K562 (cell line): ENCODE measurements around the gene DHRS3. TPM values are rescaled to one million over a fixed set of nuclear protein-coding genes. Genes with fewer than 3 reads are reported as not detected.

ENCODE experiments used
- ASH1L ChIP-seq: fragments of 450-650 bp; IDR thresholded peaks from 2 replicates; pipeline ENCODE4 v1.6.1; 2018; ENCODE audit warnings: borderline replicate concordance, mild to moderate bottlenecking, low read depth; ENCODE audit not compliant: partially characterized antibody
- FOSL1 ChIP-seq: fragments of 200-800 bp; sonication (Bioruptor generic); conservative IDR thresholded peaks from 2 replicates; pipeline ENCODE4 v1.6.1; 2016; ENCODE audit warnings: missing genetic modification characterization, missing compliant biosample characterization
- GABPB2 ChIP-seq: fragments of 250-450 bp; sonication (Bioruptor Pico); conservative IDR thresholded peaks from 2 replicates; pipeline ENCODE4 v1.5.1; 2021; ENCODE audit warnings: mild to moderate bottlenecking
- HDAC3 ChIP-seq: fragments of 450-650 bp; IDR thresholded peaks from 2 replicates; pipeline ENCODE4 v1.6.1; 2018; ENCODE audit warnings: borderline replicate concordance, mild to moderate bottlenecking, moderate library complexity; ENCODE audit not compliant: partially characterized antibody
- HNRNPH1 ChIP-seq: fragments of 200-400 bp; formaldehyde crosslinking; optimal IDR thresholded peaks from 2 replicates; pipeline ENCODE3; 2017; ENCODE audit warnings: low read depth, mild to moderate bottlenecking, low read length, moderate library complexity
- KHSRP ChIP-seq: fragments of 450-650 bp; IDR thresholded peaks from 2 replicates; pipeline ENCODE4 v1.6.1; 2017
- NFYB ChIP-seq: IDR thresholded peaks from 2 replicates; pipeline ENCODE4 v1.6.1; 2011; ENCODE audit warnings: mild to moderate bottlenecking, moderate library complexity; ENCODE audit not compliant: insufficient read length; ENCODE audit errors: extremely low read depth
- POLR2A ChIP-seq: fragments of 450-650 bp; conservative IDR thresholded peaks from 2 replicates; pipeline ENCODE4 v1.6.1; 2016
- POLR2B ChIP-seq: fragments of 450-650 bp; IDR thresholded peaks from 2 replicates; pipeline ENCODE4 v1.6.1; 2018; ENCODE audit warnings: low read depth; ENCODE audit not compliant: partially characterized antibody
- RBM39 ChIP-seq: fragments of 200-400 bp; formaldehyde crosslinking; optimal IDR thresholded peaks from 2 replicates; pipeline ENCODE3; 2018; ENCODE audit warnings: low read depth, low read length
- RNF2 ChIP-seq: sonication (generic); IDR thresholded peaks from 2 replicates; pipeline ENCODE4 v1.6.1; 2016
- SIN3B ChIP-seq: fragments of 450-650 bp; IDR thresholded peaks from 2 replicates; pipeline ENCODE4 v1.6.1; 2017; ENCODE audit warnings: low read depth, mild to moderate bottlenecking, moderate library complexity
- SRF ChIP-seq, 2 experiments: fragments of 250-450, 450-650 bp in 1 of 2; sonication (Bioruptor Pico) in 1 of 2; sonication (generic) in 1 of 2; formaldehyde crosslinking; IDR thresholded peaks; 2 replicates each; pipeline versions ENCODE4 v1.5.0 to v1.5.1; 2020 to 2022; ENCODE audit warnings: mild to moderate bottlenecking in 1 of 2, missing genetic modification reagents in 1 of 2
- TAF1 ChIP-seq: IDR thresholded peaks from 2 replicates; pipeline ENCODE4 v1.6.1; 2011; ENCODE audit warnings: mild to moderate bottlenecking, low read length, moderate library complexity; ENCODE audit not compliant: insufficient read depth, control insufficient read depth, severe bottlenecking; ENCODE audit errors: extremely low read depth
- TAF7 ChIP-seq: fragments of 450-650 bp; IDR thresholded peaks from 2 replicates; pipeline ENCODE4 v1.6.1; 2016; ENCODE audit warnings: missing genetic modification characterization, missing compliant biosample characterization
- ZC3H4 ChIP-seq: sonication (generic); formaldehyde crosslinking; IDR thresholded peaks from 2 replicates; pipeline ENCODE4 v1.9.0; 2021; ENCODE audit warnings: missing genetic modification reagents, borderline replicate concordance
- ZNF3 ChIP-seq: fragments of 250-450 bp; sonication (Bioruptor Pico); IDR thresholded peaks from 2 replicates; pipeline ENCODE4 v1.5.0; 2021; ENCODE audit warnings: mild to moderate bottlenecking, moderate library complexity
- ZNF766 ChIP-seq: fragments of 200-800 bp; sonication (Bioruptor generic); conservative IDR thresholded peaks from 2 replicates; pipeline ENCODE4 v1.6.1; 2016; ENCODE audit warnings: missing genetic modification characterization, missing compliant biosample characterization
- polyA plus RNA-seq, 8 experiments: library from polyadenylated mRNA; depleted of rRNA in 4 of 8; stranded (reverse) in 5 of 8; unstranded in 3 of 8; fragments of >200 nt; fragmentation: Nextera tagmentation in 2 of 8; fragmentation: Illumina TruSeq in 1 of 8; extraction: Ambion mirVana in 2 of 8; extraction: Trizol in 1 of 8; gene quantifications; 2 replicates each; pipeline versions ENCODE4 v1.2.1 to v1.2.3, GENCODE V29; 2011 to 2014; ENCODE audit warnings: inconsistent platforms in 1 of 8, missing spikeins in 1 of 8
- total RNA-seq, 7 experiments: library from RNA; depleted of rRNA in 6 of 7; stranded (reverse); fragments of >200 nt in 6 of 7; fragmentation: Illumina TruSeq in 2 of 7; extraction: Trizol in 2 of 7; gene quantifications; 2 replicates each; pipeline versions ENCODE4 v1.2.1 to v1.2.3, GENCODE V29; 2011 to 2021; ENCODE audit warnings: low replicate concordance in 1 of 7
- TF ChIP-seq, protein P1 (sequence below), 2 experiments: fragments of 450-650 bp in 1 of 2; sonication (generic) in 1 of 2; formaldehyde crosslinking in 1 of 2; IDR thresholded peaks in 1 of 2; conservative IDR thresholded peaks in 1 of 2; 2 replicates each; pipeline versions ENCODE4 v1.6.1 to v1.8.1; 2016 to 2023; ENCODE audit warnings: mild to moderate bottlenecking in 2 of 2, moderate library complexity in 2 of 2, inconsistent platforms in 1 of 2, missing genetic modification reagents in 1 of 2
- TF ChIP-seq, protein P2 (sequence below), 2 experiments: fragments of 150-350 bp in 1 of 2; IDR thresholded peaks; 2 replicates each; pipeline ENCODE4 v1.6.1; 2012 to 2016; ENCODE audit warnings: low read depth in 2 of 2, low read length in 2 of 2, mild to moderate bottlenecking in 1 of 2, moderate library complexity in 1 of 2
- TF ChIP-seq, protein P3 (sequence below): IDR thresholded peaks from 2 replicates; pipeline ENCODE4 v1.6.1; 2012; ENCODE audit warnings: low read depth, low read length, improper control_type of control experiment, borderline replicate concordance

The DHRS3 gene
- total and polyA plus RNA-seq, 9 of the 15 experiments (the other 6 are each of a cell fraction or from before 2014, with no cell fraction given): 21.0 to 116 (median 58.7) TPM

DNA sequence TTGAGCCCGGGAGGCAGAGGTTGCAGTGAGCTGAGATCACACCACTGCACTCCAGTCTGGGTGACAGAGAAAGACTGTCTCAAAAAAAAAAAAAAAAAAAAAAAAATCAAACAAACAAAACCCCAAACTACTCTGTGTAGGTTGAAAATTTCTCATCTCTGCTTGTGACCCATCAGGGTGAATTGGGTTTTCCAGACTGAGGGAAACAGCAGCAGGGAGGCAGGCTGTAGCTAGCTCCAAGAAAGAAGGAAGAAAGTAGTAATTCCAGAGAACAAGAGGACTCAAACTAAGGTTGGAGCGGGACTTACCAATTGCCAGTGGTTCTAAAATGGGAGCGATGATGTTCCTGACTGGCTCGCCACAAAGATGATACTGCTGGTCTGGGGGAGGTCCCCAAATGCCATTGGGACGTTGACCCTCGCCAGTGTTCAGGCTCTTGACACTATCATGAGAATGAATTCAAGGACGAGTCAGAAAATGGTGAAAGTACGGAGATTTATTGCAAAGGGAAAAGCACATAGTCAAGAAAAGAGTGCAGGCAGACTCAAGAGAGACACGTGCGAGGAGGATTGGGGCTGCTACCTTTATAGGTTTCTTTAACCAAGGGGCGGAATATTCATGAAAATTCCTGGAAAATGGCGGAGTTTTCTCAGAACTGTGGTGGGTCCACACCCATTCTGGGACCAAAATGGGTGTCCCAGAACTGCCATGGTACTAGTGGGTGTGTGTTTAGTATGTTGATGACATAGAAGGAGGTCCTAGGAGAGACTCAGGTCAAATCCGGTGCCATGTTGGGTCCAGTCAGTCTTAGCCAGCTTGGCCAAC, 39.3 kb upstream of the DHRS3 start (continued):
- TF ChIP-seq, protein P1, sequence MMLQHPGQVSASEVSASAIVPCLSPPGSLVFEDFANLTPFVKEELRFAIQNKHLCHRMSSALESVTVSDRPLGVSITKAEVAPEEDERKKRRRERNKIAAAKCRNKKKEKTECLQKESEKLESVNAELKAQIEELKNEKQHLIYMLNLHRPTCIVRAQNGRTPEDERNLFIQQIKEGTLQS (IDR thresholded peaks at IDR 0.05): peak; percentile 25; the same call in 1 of the 2 replicates
- TF ChIP-seq, protein P1 (CRISPR knock-in tag; conservative IDR thresholded peaks at IDR 0.05): no peak
- TF ChIP-seq, protein P2, sequence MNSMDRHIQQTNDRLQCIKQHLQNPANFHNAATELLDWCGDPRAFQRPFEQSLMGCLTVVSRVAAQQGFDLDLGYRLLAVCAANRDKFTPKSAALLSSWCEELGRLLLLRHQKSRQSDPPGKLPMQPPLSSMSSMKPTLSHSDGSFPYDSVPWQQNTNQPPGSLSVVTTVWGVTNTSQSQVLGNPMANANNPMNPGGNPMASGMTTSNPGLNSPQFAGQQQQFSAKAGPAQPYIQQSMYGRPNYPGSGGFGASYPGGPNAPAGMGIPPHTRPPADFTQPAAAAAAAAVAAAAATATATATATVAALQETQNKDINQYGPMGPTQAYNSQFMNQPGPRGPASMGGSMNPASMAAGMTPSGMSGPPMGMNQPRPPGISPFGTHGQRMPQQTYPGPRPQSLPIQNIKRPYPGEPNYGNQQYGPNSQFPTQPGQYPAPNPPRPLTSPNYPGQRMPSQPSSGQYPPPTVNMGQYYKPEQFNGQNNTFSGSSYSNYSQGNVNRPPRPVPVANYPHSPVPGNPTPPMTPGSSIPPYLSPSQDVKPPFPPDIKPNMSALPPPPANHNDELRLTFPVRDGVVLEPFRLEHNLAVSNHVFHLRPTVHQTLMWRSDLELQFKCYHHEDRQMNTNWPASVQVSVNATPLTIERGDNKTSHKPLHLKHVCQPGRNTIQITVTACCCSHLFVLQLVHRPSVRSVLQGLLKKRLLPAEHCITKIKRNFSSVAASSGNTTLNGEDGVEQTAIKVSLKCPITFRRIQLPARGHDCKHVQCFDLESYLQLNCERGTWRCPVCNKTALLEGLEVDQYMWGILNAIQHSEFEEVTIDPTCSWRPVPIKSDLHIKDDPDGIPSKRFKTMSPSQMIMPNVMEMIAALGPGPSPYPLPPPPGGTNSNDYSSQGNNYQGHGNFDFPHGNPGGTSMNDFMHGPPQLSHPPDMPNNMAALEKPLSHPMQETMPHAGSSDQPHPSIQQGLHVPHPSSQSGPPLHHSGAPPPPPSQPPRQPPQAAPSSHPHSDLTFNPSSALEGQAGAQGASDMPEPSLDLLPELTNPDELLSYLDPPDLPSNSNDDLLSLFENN (IDR thresholded peaks at IDR 0.05; ENCODE audit: low read depth in 2 of 2, low read length in 2 of 2): peak in 1 of 2 experiments; percentile 48; a peak in 1 of 4 replicates
- TF ChIP-seq POLR2A: peak; percentile 97
- TF ChIP-seq RNF2: no peak
- TF ChIP-seq ASH1L: no peak
- TF ChIP-seq, protein P3, sequence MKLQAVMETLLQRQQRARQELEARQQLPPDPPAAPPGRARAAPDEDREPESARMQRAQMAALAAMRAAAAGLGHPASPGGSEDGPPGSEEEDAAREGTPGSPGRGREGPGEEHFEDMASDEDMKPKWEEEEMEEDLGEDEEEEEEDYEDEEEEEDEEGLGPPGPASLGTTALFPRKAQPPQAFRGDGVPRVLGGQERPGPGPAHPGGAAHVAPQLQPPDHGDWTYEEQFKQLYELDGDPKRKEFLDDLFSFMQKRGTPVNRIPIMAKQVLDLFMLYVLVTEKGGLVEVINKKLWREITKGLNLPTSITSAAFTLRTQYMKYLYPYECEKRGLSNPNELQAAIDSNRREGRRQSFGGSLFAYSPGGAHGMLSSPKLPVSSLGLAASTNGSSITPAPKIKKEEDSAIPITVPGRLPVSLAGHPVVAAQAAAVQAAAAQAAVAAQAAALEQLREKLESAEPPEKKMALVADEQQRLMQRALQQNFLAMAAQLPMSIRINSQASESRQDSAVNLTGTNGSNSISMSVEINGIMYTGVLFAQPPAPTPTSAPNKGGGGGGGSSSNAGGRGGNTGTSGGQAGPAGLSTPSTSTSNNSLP: 0 out of 2 replicates have a peak, but pooled peaks have one; percentile 28
- TF ChIP-seq POLR2B: peak; percentile 87
- TF ChIP-seq HNRNPH1: no peak
- peak; percentile 45; the same call in 1 of the 2 replicates for TF ChIP-seq ZNF766 (CRISPR knock-in tag)
- TF ChIP-seq RBM39: no peak
- no peak for TF ChIP-seq GABPB2 (CRISPR knock-in tag)
- no peak for TF ChIP-seq NFYB
- peak; percentile 47 for TF ChIP-seq HDAC3
- no peak for TF ChIP-seq ZC3H4 (CRISPR knock-in tag)
- TF ChIP-seq SIN3B: peak; percentile 13; the same call in 1 of the 2 replicates
- TF ChIP-seq KHSRP: no peak
- TF ChIP-seq TAF7: 0 out of 2 replicates have a peak, but pooled peaks have one; percentile 40
- peak; percentile 48 for TF ChIP-seq FOSL1
- TF ChIP-seq ZNF3 (CRISPR knock-in tag): no peak
- peak in 1 of 2 experiments; percentile 83; a peak in 1 of 4 replicates for TF ChIP-seq SRF (CRISPR knock-in tag; IDR thresholded peaks at IDR 0.05)
- TF ChIP-seq TAF1: peak; percentile 53
